ENCODE results near the gene C2CD4C. TPM values are rescaled to one million over a fixed set of nuclear protein-coding genes. Genes with fewer than 3 reads are reported as not detected.

C2CD4C gene
- total and polyA plus RNA-seq, 10 of the 15 experiments (the other 5 are each of a cell fraction or from before 2014, with no cell fraction given) = not detected

DNA sequence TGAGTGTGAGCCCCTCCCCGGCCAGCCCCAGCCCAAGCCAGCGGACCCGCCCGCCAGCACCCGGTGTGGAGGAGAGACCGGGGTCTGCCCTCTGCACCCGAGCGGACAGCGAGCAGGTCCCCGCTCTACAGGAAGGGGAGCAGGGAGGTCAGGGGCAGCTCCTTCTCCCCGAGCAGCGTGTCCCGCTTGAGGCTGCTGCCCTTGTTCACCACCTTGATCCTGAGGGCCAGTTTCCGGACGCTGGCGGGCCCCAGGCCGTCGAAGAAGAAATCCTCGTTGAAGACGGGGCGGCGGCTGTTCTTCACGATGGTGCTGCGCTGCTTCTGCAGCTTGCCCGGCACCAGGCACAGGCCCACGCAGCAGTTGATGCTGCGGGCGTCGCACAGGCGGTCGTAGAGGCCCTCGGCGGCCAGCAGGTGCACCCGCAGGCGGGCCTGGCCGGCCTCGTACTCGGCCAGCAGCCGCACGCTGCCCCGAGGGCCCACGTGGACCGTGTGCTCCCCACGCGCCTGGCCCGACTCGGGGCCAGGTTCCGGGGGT, 1.9 kb downstream of the C2CD4C start (continued):
- TF ChIP-seq ZNF207 (IDR thresholded peaks at IDR 0.05; ENCODE audit: borderline replicate concordance) = no peak

DNA sequence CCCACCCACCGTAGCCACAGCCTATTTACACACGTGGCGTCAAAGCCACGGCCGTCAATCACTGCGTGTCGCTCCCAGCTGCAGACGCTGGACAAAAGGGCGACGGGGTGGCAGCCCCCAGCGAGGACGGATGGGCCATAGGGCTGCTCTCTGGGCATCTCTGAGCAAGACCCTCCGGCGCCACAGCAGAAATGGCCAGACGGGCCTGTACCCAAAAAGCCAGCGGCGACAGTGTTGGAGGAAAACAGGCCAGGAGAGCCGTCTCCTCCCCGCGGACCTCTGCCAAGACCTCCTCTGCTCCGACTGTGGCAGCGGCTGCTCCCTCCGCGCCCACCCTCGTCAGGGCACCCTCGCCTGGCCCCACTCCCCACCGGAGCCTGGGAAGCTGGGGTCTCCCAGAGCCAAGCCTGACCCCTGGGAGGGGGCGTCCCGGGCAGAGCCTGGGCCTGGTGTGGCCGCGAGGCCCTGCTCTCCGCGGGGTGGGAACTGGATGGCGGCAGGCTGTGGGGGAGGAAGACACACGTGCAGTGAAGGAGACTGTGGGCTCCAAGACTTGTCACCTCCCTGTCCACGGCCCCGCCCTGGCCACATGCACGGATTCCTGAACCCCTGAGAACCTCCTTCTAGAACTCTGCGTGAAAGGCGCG, 2.7 kb downstream of the C2CD4C start:
- no peak for ATAC-seq
- no peak for FAIRE-seq
- ChIA-PET CTCF (no interaction called here), RAD21 (ENCODE audit: unreplicated experiment) (no interaction called here), POLR2A (no interaction called here), SMC1A (ENCODE audit: uncharacterized antibody, unreplicated experiment) (no interaction called here)
- Histone ChIP-seq H3K4me2 (ENCODE audit: control insufficient read depth, insufficient read depth) (no peak overlapping the region), H3K9me3 (replicated peaks; ENCODE audit: control insufficient read depth, insufficient read depth, low read length) (no peaks in the 10 kb centered on the region; the same call in 2 of the 3 replicates), H3K27me3 (replicated peaks in 1 of 2; ENCODE audit: control insufficient read depth in 2 of 2, insufficient read depth in 2 of 2, low read length in 1 of 2) (peaks cover 0 to 3% of the 10 kb centered on the region in 2 experiments; a peak in 1 of 4 replicates), H2AFZ (ENCODE audit: control insufficient read depth, low read depth, low read length) (no peak overlapping the region), H3K79me2 (ENCODE audit: control insufficient read depth, insufficient read depth, low read length) (no peaks in the 10 kb centered on the region), H3K4me3 (no peak overlapping the region), H3K27ac (ENCODE audit: control insufficient read depth, insufficient read depth) (no peak overlapping the region), H3K36me3 (ENCODE audit: control insufficient read depth in 2 of 2, insufficient read depth in 2 of 2, low read length in 1 of 2) (no peaks in the 10 kb centered on the region), H3K9ac (ENCODE audit: control insufficient read depth, insufficient read depth, low read length) (no peak overlapping the region), H4K20me1 (ENCODE audit: control insufficient read depth, insufficient read depth) (no peaks in the 10 kb centered on the region), H3K4me1 (ENCODE audit: control insufficient read depth, insufficient read depth, low read length) (no peaks in the 10 kb centered on the region)
- no TSS peak for BruUV-seq (replicated peaks)
- intact Hi-C loops (cut with micrococcal nuclease; ENCODE audit: unreplicated experiment) = no loop called here
- in situ Hi-C loops (cut with MboI) = no loop called here
- no peak for DNase-seq (ENCODE audit: low read depth, low spot score)
- WGBS (ENCODE audit: insufficient coverage, insufficient replicate concordance, low lambda C conversion rate, missing lambda C conversion rate) = 59% methylated on average over 40 of the region's 41 CpGs
- TF ChIP-seq IKZF1 (conservative IDR thresholded peaks at IDR 0.05) (no peak), ZNF24 (IDR thresholded peaks at IDR 0.05) (no peak), BMI1 (IDR thresholded peaks at IDR 0.05; ENCODE audit: borderline replicate concordance) (no peak), SREBF1 (IDR thresholded peaks at IDR 0.05; ENCODE audit: low read length) (no peak), EZH2 (IDR thresholded peaks at IDR 0.05; ENCODE audit: borderline replicate concordance, control insufficient read depth, low read depth, low read length) (no peak), BHLHE40 (IDR thresholded peaks at IDR 0.05; ENCODE audit: borderline replicate concordance in 1 of 2, low read depth in 2 of 2, low read length in 1 of 2) (no peak), PML (IDR thresholded peaks at IDR 0.05; ENCODE audit: low read length) (no peak), CHD4 (IDR thresholded peaks at IDR 0.05) (no peak), ASH2L (IDR thresholded peaks at IDR 0.05; ENCODE audit: borderline replicate concordance, low read depth) (no peak), NRF1 (conservative IDR thresholded peaks at IDR 0.05; ENCODE audit: low read depth, low read length) (no peak)
- TF ChIP-seq, protein P1, sequence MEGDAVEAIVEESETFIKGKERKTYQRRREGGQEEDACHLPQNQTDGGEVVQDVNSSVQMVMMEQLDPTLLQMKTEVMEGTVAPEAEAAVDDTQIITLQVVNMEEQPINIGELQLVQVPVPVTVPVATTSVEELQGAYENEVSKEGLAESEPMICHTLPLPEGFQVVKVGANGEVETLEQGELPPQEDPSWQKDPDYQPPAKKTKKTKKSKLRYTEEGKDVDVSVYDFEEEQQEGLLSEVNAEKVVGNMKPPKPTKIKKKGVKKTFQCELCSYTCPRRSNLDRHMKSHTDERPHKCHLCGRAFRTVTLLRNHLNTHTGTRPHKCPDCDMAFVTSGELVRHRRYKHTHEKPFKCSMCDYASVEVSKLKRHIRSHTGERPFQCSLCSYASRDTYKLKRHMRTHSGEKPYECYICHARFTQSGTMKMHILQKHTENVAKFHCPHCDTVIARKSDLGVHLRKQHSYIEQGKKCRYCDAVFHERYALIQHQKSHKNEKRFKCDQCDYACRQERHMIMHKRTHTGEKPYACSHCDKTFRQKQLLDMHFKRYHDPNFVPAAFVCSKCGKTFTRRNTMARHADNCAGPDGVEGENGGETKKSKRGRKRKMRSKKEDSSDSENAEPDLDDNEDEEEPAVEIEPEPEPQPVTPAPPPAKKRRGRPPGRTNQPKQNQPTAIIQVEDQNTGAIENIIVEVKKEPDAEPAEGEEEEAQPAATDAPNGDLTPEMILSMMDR (IDR thresholded peaks at IDR 0.05 in 2 of 3, conservative IDR thresholded peaks at IDR 0.05 in 1 of 3; ENCODE audit: control insufficient read depth in 2 of 3, extremely low read depth in 1 of 3, insufficient read depth in 1 of 3, low read depth in 3 of 3, low read length in 3 of 3) = no peak
- TF ChIP-seq, protein P2, sequence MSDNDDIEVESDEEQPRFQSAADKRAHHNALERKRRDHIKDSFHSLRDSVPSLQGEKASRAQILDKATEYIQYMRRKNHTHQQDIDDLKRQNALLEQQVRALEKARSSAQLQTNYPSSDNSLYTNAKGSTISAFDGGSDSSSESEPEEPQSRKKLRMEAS (IDR thresholded peaks at IDR 0.05; ENCODE audit: low read depth, low read length) = no peak
- TF ChIP-seq, protein P3, sequence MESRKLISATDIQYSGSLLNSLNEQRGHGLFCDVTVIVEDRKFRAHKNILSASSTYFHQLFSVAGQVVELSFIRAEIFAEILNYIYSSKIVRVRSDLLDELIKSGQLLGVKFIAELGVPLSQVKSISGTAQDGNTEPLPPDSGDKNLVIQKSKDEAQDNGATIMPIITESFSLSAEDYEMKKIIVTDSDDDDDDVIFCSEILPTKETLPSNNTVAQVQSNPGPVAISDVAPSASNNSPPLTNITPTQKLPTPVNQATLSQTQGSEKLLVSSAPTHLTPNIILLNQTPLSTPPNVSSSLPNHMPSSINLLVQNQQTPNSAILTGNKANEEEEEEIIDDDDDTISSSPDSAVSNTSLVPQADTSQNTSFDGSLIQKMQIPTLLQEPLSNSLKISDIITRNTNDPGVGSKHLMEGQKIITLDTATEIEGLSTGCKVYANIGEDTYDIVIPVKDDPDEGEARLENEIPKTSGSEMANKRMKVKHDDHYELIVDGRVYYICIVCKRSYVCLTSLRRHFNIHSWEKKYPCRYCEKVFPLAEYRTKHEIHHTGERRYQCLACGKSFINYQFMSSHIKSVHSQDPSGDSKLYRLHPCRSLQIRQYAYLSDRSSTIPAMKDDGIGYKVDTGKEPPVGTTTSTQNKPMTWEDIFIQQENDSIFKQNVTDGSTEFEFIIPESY (IDR thresholded peaks at IDR 0.05) = no peak
- TF ChIP-seq, protein P4, sequence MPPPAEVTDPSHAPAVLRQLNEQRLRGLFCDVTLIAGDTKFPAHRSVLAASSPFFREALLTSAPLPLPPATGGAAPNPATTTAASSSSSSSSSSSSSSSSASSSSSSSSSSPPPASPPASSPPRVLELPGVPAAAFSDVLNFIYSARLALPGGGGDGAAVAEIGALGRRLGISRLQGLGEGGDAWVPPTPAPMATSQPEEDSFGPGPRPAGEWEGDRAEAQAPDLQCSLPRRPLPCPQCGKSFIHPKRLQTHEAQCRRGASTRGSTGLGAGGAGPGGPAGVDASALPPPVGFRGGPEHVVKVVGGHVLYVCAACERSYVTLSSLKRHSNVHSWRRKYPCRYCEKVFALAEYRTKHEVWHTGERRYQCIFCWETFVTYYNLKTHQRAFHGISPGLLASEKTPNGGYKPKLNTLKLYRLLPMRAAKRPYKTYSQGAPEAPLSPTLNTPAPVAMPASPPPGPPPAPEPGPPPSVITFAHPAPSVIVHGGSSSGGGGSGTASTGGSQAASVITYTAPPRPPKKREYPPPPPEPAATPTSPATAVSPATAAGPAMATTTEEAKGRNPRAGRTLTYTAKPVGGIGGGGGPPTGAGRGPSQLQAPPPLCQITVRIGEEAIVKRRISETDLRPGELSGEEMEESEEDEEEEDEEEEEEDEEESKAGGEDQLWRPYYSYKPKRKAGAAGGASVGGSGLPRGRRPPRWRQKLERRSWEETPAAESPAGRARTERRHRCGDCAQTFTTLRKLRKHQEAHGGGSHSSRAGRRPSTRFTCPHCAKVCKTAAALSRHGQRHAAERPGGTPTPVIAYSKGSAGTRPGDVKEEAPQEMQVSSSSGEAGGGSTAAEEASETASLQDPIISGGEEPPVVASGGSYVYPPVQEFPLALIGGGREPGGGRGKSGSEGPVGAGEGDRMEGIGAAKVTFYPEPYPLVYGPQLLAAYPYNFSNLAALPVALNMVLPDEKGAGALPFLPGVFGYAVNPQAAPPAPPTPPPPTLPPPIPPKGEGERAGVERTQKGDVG (CRISPR knock-in tag; IDR thresholded peaks at IDR 0.05) = no peak
